Activated CD4-positive, alpha-beta memory T cell treated with anti-CD3 and anti-CD28 coated beads, Interleukin-2, amount 10 ng/mL, durations not matched to agents 7 days and 5 days (primary cell): ENCODE measurements around the gene RGS9. TPM values are rescaled to one million over a fixed set of nuclear protein-coding genes. Genes with fewer than 3 reads are reported as not detected.

Experiments used
- total RNA-seq, 2 experiments: library from RNA; stranded (reverse); gene quantifications; one replicate each; pipeline ENCODE4 v1.2.3, GENCODE V29; 2021

The RGS9 gene
- total RNA-seq, 2 experiments from 2014 or later, result 30.4 to 31.2 TPM

Other genes starting within 250 kb of the RGS9 start
- gene LRRC37A3, start 217.9 kb upstream of the RGS9 start, total RNA-seq, result 10 to 100 TPM; 17.2 to 19.0 TPM
- 10 to 100 TPM; 95.1 TPM for gene GNA13, start 80.6 kb upstream of the RGS9 start, total RNA-seq